Transverse colon (tissue), 4 donors: Measurements from ENCODE around the gene GPC1. TPM values are rescaled to one million over a fixed set of nuclear protein-coding genes. Genes with fewer than 3 reads are reported as not detected.

Experiments used
- DNase-seq: peaks from one replicate; pipeline ENCODE4 v3.0.0-alpha.2; 2019
- H3K27ac ChIP-seq, 4 donors: fragments of 200-600 bp; sonication (generic); 2 replicates each; pipeline ENCODE4 v1.5.1; 2016 to 2018; ENCODE audit warnings: inconsistent platforms in 4 of 4
- H3K27me3 ChIP-seq: fragments of 200-600 bp; sonication (generic); 2 replicates; pipeline ENCODE4 v1.5.1; 2017; ENCODE audit warnings: inconsistent platforms
- H3K36me3 ChIP-seq, 4 donors: fragments of 200-600 bp; sonication (generic); 2 replicates each; pipeline ENCODE4 v1.5.1; 2017 to 2019; ENCODE audit warnings: inconsistent platforms in 4 of 4
- H3K4me1 ChIP-seq, 4 donors: fragments of 200-600 bp; sonication (generic); 2 replicates each; pipeline ENCODE4 v1.5.1; 2017 to 2020; ENCODE audit warnings: inconsistent platforms in 4 of 4
- H3K4me3 ChIP-seq, 4 donors: fragments of 200-600 bp; sonication (generic); 1 replicate in 1 of 4; 2 replicates in 3 of 4; pipeline versions ENCODE4 v1.5.1 to v1.6.1; 2017 to 2019; ENCODE audit warnings: inconsistent platforms in 4 of 4
- H3K9me3 ChIP-seq, 2 donors: fragments of 200-600 bp; sonication (generic); 2 replicates each; pipeline ENCODE4 v1.5.1; 2017 to 2019; ENCODE audit warnings: inconsistent platforms in 2 of 2
- EP300 ChIP-seq: sonication (generic); formaldehyde crosslinking; IDR thresholded peaks from one replicate; pipeline ENCODE4 v1.6.1; 2017; ENCODE audit warnings: antibody characterized with exemption, low read depth
- POLR2A ChIP-seq: fragments of 450-650 bp; IDR thresholded peaks from one replicate; pipeline ENCODE4 v1.6.1; 2016; ENCODE audit warnings: antibody characterized with exemption, mild to moderate bottlenecking, moderate library complexity
- POLR2AphosphoS5 ChIP-seq, 3 donors: sonication (generic); formaldehyde crosslinking; IDR thresholded peaks; one replicate each; pipeline ENCODE4 v1.6.1; 2016; ENCODE audit warnings: antibody characterized with exemption in 3 of 3
- WGBS, 2 donors: methylation state at CpG; one replicate each; pipeline ENCODE4 v1.1.5; 2018; ENCODE audit warnings: low coverage in 1 of 2; 5-methylcytosine and 5-hydroxymethylcytosine counted together
- in situ Hi-C, 4 donors: fragments of 200-750 bp; cut with MboI; loops; one replicate each; pipeline versions ENCODE4 v1.15.0 to v1.15.1; 2017; ENCODE audit warnings: low sequenced_read_pairs in 3 of 4, low pct_ligation_motif_present in 1 of 4, low pct_unique_long_range_greater_than_20kb in 1 of 4
- intact Hi-C: fragments of 100-400 bp; cut with DNase I; formaldehyde crosslinking; loops from one replicate; pipeline ENCODE4 v1.15.1; 2023; ENCODE audit warnings: low total_unique reads
- total RNA-seq, 4 donors: library from RNA; depleted of rRNA; stranded (reverse); fragments of >200 nt; gene quantifications; one replicate each; pipeline ENCODE4 v1.1.0, GENCODE V29; 2016
- TF ChIP-seq, protein P1 (sequence below), 5 experiments: fragments of 200-600 bp in 3 of 5; fragments of 450-650 bp in 2 of 5; sonication (generic) in 3 of 5; IDR thresholded peaks; 1 replicate in 2 of 5; 2 replicates in 3 of 5; pipeline ENCODE4 v1.5.1; 2016 to 2017; ENCODE audit warnings: antibody characterized with exemption in 5 of 5, inconsistent platforms in 3 of 5, mild to moderate bottlenecking in 2 of 5, moderate library complexity in 1 of 5

The GPC1 gene
- total RNA-seq, 4 donors from 2014 or later: 10.4 to 31.8 (median 18.0) TPM

DNA sequence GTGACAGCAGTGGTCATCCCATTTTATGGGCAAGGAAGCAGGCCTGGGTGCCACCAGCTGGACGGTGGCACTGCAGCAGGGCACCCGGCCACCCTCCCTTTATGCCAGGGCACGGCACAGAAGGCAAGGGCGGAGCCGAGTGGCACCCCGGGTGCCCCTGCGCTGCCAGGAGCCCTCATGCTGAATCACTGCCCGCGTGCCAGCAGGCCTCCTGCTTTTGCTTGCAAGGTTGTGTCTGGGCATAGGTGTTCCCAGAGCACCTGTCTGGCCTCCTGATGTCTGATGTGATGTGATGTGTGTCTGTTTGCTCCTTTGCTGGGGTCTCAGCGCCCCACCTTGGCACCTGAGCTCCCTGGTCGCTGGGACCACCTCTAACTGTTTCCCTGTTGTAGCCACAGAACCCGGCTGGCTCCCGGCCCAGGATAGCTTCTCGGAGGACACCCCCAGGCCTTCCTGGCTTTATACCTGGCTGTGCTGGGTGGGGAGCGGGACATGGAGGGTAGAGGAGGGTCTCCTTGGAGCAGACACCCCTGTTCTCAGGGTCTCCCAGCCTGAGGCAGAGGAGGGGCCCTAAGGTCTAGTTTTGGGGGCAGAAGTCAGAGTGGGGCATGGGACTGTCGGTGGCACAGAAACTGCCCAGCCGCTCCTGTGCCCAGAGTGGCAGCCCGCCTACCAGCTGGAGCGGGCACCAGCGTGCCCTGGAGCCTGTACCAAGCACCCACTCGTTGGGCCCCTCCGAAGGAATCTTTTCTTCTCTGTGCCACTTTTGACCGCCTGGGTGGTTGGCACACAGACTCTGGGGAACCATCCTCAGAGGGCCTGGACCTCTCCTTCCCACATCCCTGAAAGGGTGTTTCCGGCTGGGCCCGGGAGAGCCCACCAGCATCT, 3.6 kb downstream of the GPC1 start:
- peaks cover 22% of the 10 kb centered on the region for H3K27me3 ChIP-seq
- WGBS, 2 donors: 84% methylated on average over 25 of the region's 25 CpGs; no CpG with 5 or more reads in 1 of the 2 donors
- H3K9me3 ChIP-seq: no peaks in the 10 kb centered on the region
- TF ChIP-seq, protein P1, sequence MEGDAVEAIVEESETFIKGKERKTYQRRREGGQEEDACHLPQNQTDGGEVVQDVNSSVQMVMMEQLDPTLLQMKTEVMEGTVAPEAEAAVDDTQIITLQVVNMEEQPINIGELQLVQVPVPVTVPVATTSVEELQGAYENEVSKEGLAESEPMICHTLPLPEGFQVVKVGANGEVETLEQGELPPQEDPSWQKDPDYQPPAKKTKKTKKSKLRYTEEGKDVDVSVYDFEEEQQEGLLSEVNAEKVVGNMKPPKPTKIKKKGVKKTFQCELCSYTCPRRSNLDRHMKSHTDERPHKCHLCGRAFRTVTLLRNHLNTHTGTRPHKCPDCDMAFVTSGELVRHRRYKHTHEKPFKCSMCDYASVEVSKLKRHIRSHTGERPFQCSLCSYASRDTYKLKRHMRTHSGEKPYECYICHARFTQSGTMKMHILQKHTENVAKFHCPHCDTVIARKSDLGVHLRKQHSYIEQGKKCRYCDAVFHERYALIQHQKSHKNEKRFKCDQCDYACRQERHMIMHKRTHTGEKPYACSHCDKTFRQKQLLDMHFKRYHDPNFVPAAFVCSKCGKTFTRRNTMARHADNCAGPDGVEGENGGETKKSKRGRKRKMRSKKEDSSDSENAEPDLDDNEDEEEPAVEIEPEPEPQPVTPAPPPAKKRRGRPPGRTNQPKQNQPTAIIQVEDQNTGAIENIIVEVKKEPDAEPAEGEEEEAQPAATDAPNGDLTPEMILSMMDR (IDR thresholded peaks at IDR 0.05): no peak
- no peak for TF ChIP-seq EP300
- no peak for TF ChIP-seq POLR2AphosphoS5 (IDR thresholded peaks at IDR 0.05)
- in situ Hi-C loops (loop anchor here (10.0 to 25.0 kb wide), 3 partner anchors 202 to 214 kb away; no protein-coding TSS in a partner anchor), intact Hi-C loops (no loop called here)
- H3K4me1 ChIP-seq: peaks cover 14 to 32% (median 22%) of the 10 kb centered on the region in 4 donors
- no peak for DNase-seq
- no peak overlapping the region for H3K27ac ChIP-seq
- H3K4me3 ChIP-seq: no peak overlapping the region
- no peaks in the 10 kb centered on the region for H3K36me3 ChIP-seq

DNA sequence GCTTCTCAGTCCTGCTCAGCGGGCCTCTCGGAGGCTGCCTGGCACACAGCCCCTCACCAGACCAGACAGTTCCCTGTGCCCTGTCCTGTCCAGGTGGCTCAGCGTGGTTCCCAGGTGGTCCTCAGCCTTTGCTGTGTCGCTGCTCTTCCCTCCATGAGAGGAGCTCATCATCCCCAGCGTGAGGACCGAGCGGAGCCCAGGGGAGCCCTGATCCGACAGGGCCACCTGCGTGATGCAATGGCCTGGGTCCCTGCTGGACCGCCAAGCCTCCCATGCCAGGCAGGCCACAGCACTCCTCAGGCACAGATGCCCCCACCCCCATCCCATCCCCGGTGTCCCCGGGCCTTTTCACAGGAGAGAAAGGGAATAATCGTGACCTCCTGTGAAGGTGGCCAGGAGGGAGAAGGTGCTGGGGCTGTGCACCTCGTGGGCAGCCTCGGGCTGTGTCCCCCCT, 4.3 kb downstream of the GPC1 start:
- WGBS, 2 donors: 87% methylated on average over 10 of the region's 15 CpGs; no CpG with 5 or more reads in 1 of the 2 donors
- Histone ChIP-seq H3K36me3 (no peaks in the 10 kb centered on the region), H3K4me1 (peaks cover 14 to 26% (median 17%) of the 10 kb centered on the region in 4 donors), H3K27me3 (peaks cover 22% of the 10 kb centered on the region), H3K4me3 (no peak overlapping the region), H3K9me3 (no peaks in the 10 kb centered on the region), H3K27ac (no peak overlapping the region)
- TF ChIP-seq EP300: no peak
- TF ChIP-seq POLR2A: no peak
- intact Hi-C loops (no loop called here), in situ Hi-C loops (loop anchor here (10.0 to 25.0 kb wide), 3 partner anchors 202 to 215 kb away; no protein-coding TSS in a partner anchor)
- DNase-seq: no peak

DNA sequence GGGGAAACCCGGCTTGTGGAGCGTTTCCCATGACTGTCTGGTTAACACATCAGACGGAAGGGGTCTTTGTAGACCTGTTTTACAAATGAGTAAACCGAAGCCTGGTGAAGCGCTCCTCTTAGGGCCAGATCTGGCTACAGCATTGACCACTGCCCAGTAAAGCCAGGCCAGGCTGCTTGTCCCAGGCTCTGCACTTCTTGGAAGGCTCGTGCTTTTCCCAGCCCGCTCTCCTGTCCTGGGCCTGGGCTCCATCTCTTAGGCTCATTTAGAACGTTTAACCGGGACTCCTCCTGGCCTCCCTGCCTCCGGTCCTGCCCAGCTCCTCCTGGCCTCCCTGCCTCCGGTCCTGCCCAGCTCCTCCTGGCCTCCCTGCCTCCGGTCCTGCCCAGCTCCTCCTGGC, 4.8 kb downstream of the GPC1 start:
- H3K4me1 ChIP-seq: peaks cover 12 to 23% (median 16%) of the 10 kb centered on the region in 4 donors
- H3K27ac ChIP-seq: no peak overlapping the region
- peaks cover 22% of the 10 kb centered on the region for H3K27me3 ChIP-seq
- no peak for DNase-seq
- no peaks in the 10 kb centered on the region for H3K36me3 ChIP-seq
- intact Hi-C loops (no loop called here), in situ Hi-C loops (loop anchor here in 1 of 4 donors (25.0 kb wide), 1 partner anchor 203 kb away; no protein-coding TSS in a partner anchor)
- no peak for TF ChIP-seq EP300
- TF ChIP-seq, protein P1 (IDR thresholded peaks at IDR 0.05): no peak
- TF ChIP-seq POLR2AphosphoS5 (IDR thresholded peaks at IDR 0.05): no peak
- TF ChIP-seq POLR2A: no peak
- no peaks in the 10 kb centered on the region for H3K9me3 ChIP-seq
- H3K4me3 ChIP-seq: no peak overlapping the region
- WGBS, 2 donors: 91 to 95% methylated on average over 4 to 10 of the region's 12 CpGs

DNA sequence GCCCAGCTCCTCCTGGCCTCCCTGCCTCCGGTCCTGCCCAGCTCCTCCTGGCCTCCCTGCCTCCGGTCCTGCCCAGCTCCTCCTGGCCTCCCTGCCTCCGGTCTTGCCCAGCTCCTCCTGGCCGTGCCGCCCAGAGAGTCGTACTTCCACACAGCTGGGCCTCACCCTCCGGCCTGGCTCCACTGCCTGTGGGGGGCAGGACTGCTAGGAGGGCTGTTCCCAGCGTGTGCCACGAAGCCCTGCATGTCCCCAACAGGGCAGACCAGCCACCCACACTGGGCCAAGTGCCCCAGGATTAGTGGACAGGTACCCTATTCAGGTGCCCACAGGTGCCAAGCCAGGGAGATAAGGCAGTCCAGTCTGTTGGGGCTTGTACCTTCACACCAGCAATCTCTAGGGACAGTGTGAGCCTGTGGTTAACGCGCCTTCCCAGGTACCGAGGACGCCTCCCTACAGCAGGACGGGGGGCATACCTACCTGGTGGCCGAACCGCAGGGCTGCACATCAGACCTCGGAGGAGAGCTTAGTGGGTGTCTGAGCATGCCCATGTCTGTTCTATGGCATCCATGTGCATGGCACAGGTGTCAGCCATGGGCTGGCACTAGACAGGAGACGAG, 5.3 kb downstream of the GPC1 start:
- DNase-seq: no peak
- TF ChIP-seq POLR2A (no peak), POLR2AphosphoS5 (IDR thresholded peaks at IDR 0.05) (no peak), EP300 (no peak)
- TF ChIP-seq, protein P1 (IDR thresholded peaks at IDR 0.05): no peak
- Histone ChIP-seq H3K4me1 (peaks cover 12 to 22% (median 16%) of the 10 kb centered on the region in 4 donors), H3K36me3 (no peaks in the 10 kb centered on the region), H3K27ac (no peak overlapping the region), H3K27me3 (peaks cover 22% of the 10 kb centered on the region), H3K9me3 (no peaks in the 10 kb centered on the region), H3K4me3 (no peak overlapping the region)
- WGBS, 2 donors: 89% methylated on average over 10 of the region's 18 CpGs; no CpG with 5 or more reads in 1 of the 2 donors
- in situ Hi-C loops: loop anchor here in 1 of 4 donors (25.0 kb wide), 1 partner anchor 204 kb away; no protein-coding TSS in a partner anchor
- intact Hi-C loops: no loop called here
